Lower lobe of right lung (tissue), 2 donors: ENCODE results near the gene ATP2C2. TPM values are rescaled to one million over a fixed set of nuclear protein-coding genes. Genes with fewer than 3 reads are reported as not detected.

Experiments used
- ATAC-seq, 2 donors: fragments of 200-7000 bp; cut with Tn5 transposase; one replicate each; pipeline ENCODE4 v1.9.1; 2020 to 2022; ENCODE audit warnings: mild to moderate bottlenecking in 2 of 2, moderate library complexity in 2 of 2
- DNase-seq: peaks from one replicate; pipeline ENCODE4 v3.0.0-alpha.2; 2020
- H3K27ac ChIP-seq: fragments of 200-600 bp; one replicate; pipeline ENCODE4 v1.8.0; 2022
- H3K27me3 ChIP-seq: fragments of 200-600 bp; one replicate; pipeline ENCODE4 v1.8.0; 2022; ENCODE audit warnings: low read depth
- H3K36me3 ChIP-seq: fragments of 200-600 bp; one replicate; pipeline ENCODE4 v1.8.0; 2022; ENCODE audit warnings: mild to moderate bottlenecking
- H3K4me1 ChIP-seq: fragments of 200-600 bp; one replicate; pipeline ENCODE4 v1.8.0; 2022
- H3K4me3 ChIP-seq: fragments of 200-600 bp; one replicate; pipeline ENCODE4 v1.8.0; 2022; ENCODE audit warnings: mild to moderate bottlenecking
- H3K9me3 ChIP-seq: fragments of 200-600 bp; one replicate; pipeline ENCODE4 v1.8.0; 2022
- CTCF ChIP-seq: fragments of 200-600 bp; IDR thresholded peaks from one replicate; pipeline ENCODE4 v1.8.0; 2022; ENCODE audit warnings: antibody characterized with exemption, mild to moderate bottlenecking
- intact Hi-C: fragments of 100-400 bp; cut with DNase I; formaldehyde crosslinking; loops from one replicate; pipeline ENCODE4 v1.11.0; 2022
- total RNA-seq: library from RNA; stranded (reverse); fragmentation: NEBNext Ultra II Directional; extraction: Animal tissue kit (Norgen Biotek cat#: 25700); gene quantifications from one replicate; pipeline ENCODE4 v1.2.1, GENCODE V29; 2021
- donor health status: DM: no; HTN: yes; CAD: no; lungs with severe emphysema.

Gene ATP2C2
- total RNA-seq, 1 donor from 2014 or later: 56.2 TPM

- ATAC-seq (no peak), DNase-seq (no peak)
- H3K4me1 ChIP-seq: peaks cover 5% of the 10 kb centered on the region
- H3K27ac ChIP-seq: no peak overlapping the region
- peaks cover under 1% of the 10 kb centered on the region for H3K27me3 ChIP-seq
- no peak for TF ChIP-seq CTCF
- intact Hi-C loops: no loop called here
- no peaks in the 10 kb centered on the region for H3K9me3 ChIP-seq
- H3K4me3 ChIP-seq: no peak overlapping the region
- no peaks in the 10 kb centered on the region for H3K36me3 ChIP-seq
Measured at GRCh38 chr16:84360748-84361147, 7.6 kb upstream of the ATP2C2 start.

- no peak for TF ChIP-seq CTCF
- intact Hi-C loops: no loop called here
- Histone ChIP-seq H3K27ac (no peak overlapping the region), H3K36me3 (no peaks in the 10 kb centered on the region), H3K4me1 (peaks cover 4% of the 10 kb centered on the region), H3K9me3 (no peaks in the 10 kb centered on the region), H3K4me3 (no peak overlapping the region), H3K27me3 (peaks cover 4% of the 10 kb centered on the region)
- no peak for ATAC-seq
- DNase-seq: no peak
Measured at GRCh38 chr16:84361546-84361945, 6.8 kb upstream of the ATP2C2 start.

GRCh38 chr16:84362471-84362941 lies 5.8 kb upstream of the ATP2C2 start:
- peaks cover 10% of the 10 kb centered on the region for H3K27me3 ChIP-seq
- no peak overlapping the region for H3K4me3 ChIP-seq
- no peaks in the 10 kb centered on the region for H3K36me3 ChIP-seq
- H3K9me3 ChIP-seq: no peaks in the 10 kb centered on the region
- H3K4me1 ChIP-seq: no peaks in the 10 kb centered on the region
- TF ChIP-seq CTCF: no peak
- DNase-seq (no peak), ATAC-seq (no peak)
- no peak overlapping the region for H3K27ac ChIP-seq
- intact Hi-C loops: no loop called here

- H3K27ac ChIP-seq: no peak overlapping the region
- ATAC-seq (no peak), DNase-seq (no peak)
- no peaks in the 10 kb centered on the region for H3K36me3 ChIP-seq
- intact Hi-C loops: no loop called here
- H3K27me3 ChIP-seq: peaks cover 39% of the 10 kb centered on the region
- TF ChIP-seq CTCF: no peak
- H3K9me3 ChIP-seq: no peaks in the 10 kb centered on the region
- H3K4me3 ChIP-seq: no peak overlapping the region
- no peaks in the 10 kb centered on the region for H3K4me1 ChIP-seq
Measured at GRCh38 chr16:84366208-84366607, 2.1 kb upstream of the ATP2C2 start.

GRCh38 chr16:84367297-84367680 lies 1.0 kb upstream of the ATP2C2 start:
- Histone ChIP-seq H3K36me3 (no peaks in the 10 kb centered on the region), H3K4me3 (peak overlapping the region; percentile 55), H3K4me1 (no peaks in the 10 kb centered on the region), H3K27ac (no peak overlapping the region), H3K9me3 (no peaks in the 10 kb centered on the region), H3K27me3 (peaks cover 41% of the 10 kb centered on the region)
- DNase-seq (peak; percentile 60), ATAC-seq (peak; percentile 48 to 67)
- intact Hi-C loops: no loop called here
- TF ChIP-seq CTCF: no peak
